Omental fat pad (tissue), 4 donors: ENCODE results near the gene LMNA. TPM values are rescaled to one million over a fixed set of nuclear protein-coding genes. Genes with fewer than 3 reads are reported as not detected.
A peak's percentile ranks its signal among the peaks of the same experiment; 100 is the strongest.

Experiments used
- ATAC-seq: fragments of 150-250 bp; one replicate; pipeline ENCODE4 v1.9.1; 2016; ENCODE audit warnings: mild to moderate bottlenecking, moderate library complexity; ENCODE audit not compliant: low FRiP score
- DNase-seq: peaks from one replicate; pipeline ENCODE4 v3.0.0-alpha.2; 2019; ENCODE audit warnings: low spot score
- CTCF ChIP-seq, 3 donors: fragments of 450-650 bp; IDR thresholded peaks; one replicate each; pipeline ENCODE4 v1.5.1; 2016 to 2017; ENCODE audit warnings: antibody characterized with exemption in 3 of 3, mild to moderate bottlenecking in 3 of 3, moderate library complexity in 2 of 3
- total RNA-seq, 4 donors: library from RNA; depleted of rRNA; stranded (reverse); fragments of >200 nt; gene quantifications; one replicate each; pipeline ENCODE4 v1.1.0, GENCODE V29; 2016

The LMNA gene
- total RNA-seq, 4 donors from 2014 or later: 288 to 1,820 (median 589) TPM

- no peak for TF ChIP-seq CTCF (IDR thresholded peaks at IDR 0.05)
- ATAC-seq: no peak
- DNase-seq: no peak
Measured at GRCh38 chr1:156091610-156092009, 22.9 kb upstream of the LMNA start.

- TF ChIP-seq CTCF (IDR thresholded peaks at IDR 0.05): no peak
- no peak for DNase-seq
Measured at GRCh38 chr1:156095906-156096508, 18.5 kb upstream of the LMNA start.

GRCh38 chr1:156096640-156097391 is 17.7 kb upstream of the LMNA start:
- DNase-seq: peak; percentile 72
- TF ChIP-seq CTCF (IDR thresholded peaks at IDR 0.05): peak in 2 of 3 donors; percentile 15 to 86
- ATAC-seq: peak; percentile 84

More at GRCh38 chr1:156095906-156096508, 18.5 kb upstream of the LMNA start:
- ATAC-seq: peak; percentile 19

- no peak for TF ChIP-seq CTCF (IDR thresholded peaks at IDR 0.05)
- no peak for ATAC-seq
- no peak for DNase-seq
Measured at GRCh38 chr1:156097499-156098178, 16.9 kb upstream of the LMNA start.

- ATAC-seq (no peak), DNase-seq (no peak)
- TF ChIP-seq CTCF (IDR thresholded peaks at IDR 0.05): no peak
Measured at GRCh38 chr1:156098784-156099183, 15.7 kb upstream of the LMNA start.

GRCh38 chr1:156099282-156099681 is 15.2 kb upstream of the LMNA start:
- DNase-seq (no peak), ATAC-seq (no peak)
- TF ChIP-seq CTCF (IDR thresholded peaks at IDR 0.05): no peak
